HepG2 (cell line): ENCODE data around the gene KIF17. TPM values are rescaled to one million over a fixed set of nuclear protein-coding genes. Genes with fewer than 3 reads are reported as not detected.

ENCODE experiments used
- AGO1 ChIP-seq: fragments of 200-400 bp; formaldehyde crosslinking; IDR thresholded peaks from 2 replicates; pipeline ENCODE4 v1.6.1; 2017; ENCODE audit warnings: mild to moderate bottlenecking, low read depth, low read length, moderate library complexity; ENCODE audit not compliant: poor library complexity, severe bottlenecking
- KMT2A ChIP-seq: sonication (generic); formaldehyde crosslinking; IDR thresholded peaks from 2 replicates; pipeline ENCODE4 v1.4.0; 2020; ENCODE audit warnings: missing genetic modification reagents
- MYC ChIP-seq: sonication (generic); formaldehyde crosslinking; IDR thresholded peaks from 2 replicates; pipeline ENCODE4 v1.9.0; 2021; ENCODE audit warnings: missing genetic modification reagents, borderline replicate concordance
- NONO ChIP-seq, 2 experiments: fragments of 450-650 bp in 1 of 2; sonication (generic) in 1 of 2; formaldehyde crosslinking in 1 of 2; IDR thresholded peaks in 1 of 2; conservative IDR thresholded peaks in 1 of 2; 2 replicates each; pipeline versions ENCODE4 v1.6.1 to v1.8.0; 2017 to 2022; ENCODE audit warnings: mild to moderate bottlenecking in 1 of 2, missing genetic modification reagents in 1 of 2, moderate library complexity in 1 of 2
- PTBP1 ChIP-seq: fragments of 200-400 bp; formaldehyde crosslinking; IDR thresholded peaks from 2 replicates; pipeline ENCODE4 v1.6.1; 2018; ENCODE audit warnings: low read length, low read depth; ENCODE audit not compliant: poor library complexity, severe bottlenecking
- SALL1 ChIP-seq: sonication (generic); formaldehyde crosslinking; IDR thresholded peaks from 2 replicates; pipeline ENCODE4 v1.8.0; 2022; ENCODE audit warnings: mild to moderate bottlenecking, missing genetic modification reagents
- TCF7 ChIP-seq: sonication (generic); IDR thresholded peaks from 2 replicates; pipeline ENCODE4 v1.6.1; 2016; ENCODE audit warnings: antibody characterized with exemption, low read depth
- ZNF253 ChIP-seq: sonication (generic); formaldehyde crosslinking; IDR thresholded peaks from 2 replicates; pipeline ENCODE4 v1.8.0; 2022; ENCODE audit warnings: mild to moderate bottlenecking, missing genetic modification reagents, borderline replicate concordance
- ZNF333 ChIP-seq: sonication (generic); formaldehyde crosslinking; IDR thresholded peaks from 2 replicates; pipeline ENCODE4 v1.4.0; 2020; ENCODE audit warnings: mild to moderate bottlenecking, missing genetic modification reagents, borderline replicate concordance
- ZNF749 ChIP-seq: sonication (generic); formaldehyde crosslinking; IDR thresholded peaks from 2 replicates; pipeline ENCODE4 v1.8.0; 2022; ENCODE audit warnings: mild to moderate bottlenecking, missing genetic modification reagents, moderate library complexity, borderline replicate concordance
- ZNF768 ChIP-seq: sonication (generic); formaldehyde crosslinking; IDR thresholded peaks from 2 replicates; pipeline ENCODE4 v1.4.0; 2020; ENCODE audit warnings: missing genetic modification reagents
- ZNF792 ChIP-seq: IDR thresholded peaks from 2 replicates; pipeline ENCODE4 v1.6.1; 2016
- ZSCAN21 ChIP-seq: sonication (generic); formaldehyde crosslinking; IDR thresholded peaks from 2 replicates; pipeline ENCODE4 v1.8.0; 2022; ENCODE audit warnings: mild to moderate bottlenecking, missing genetic modification reagents, moderate library complexity, borderline replicate concordance
- polyA plus RNA-seq, 8 experiments: library from polyadenylated mRNA; depleted of rRNA in 3 of 8; stranded (reverse) in 7 of 8; unstranded in 1 of 8; fragments of >200 nt; fragmentation: Illumina TruSeq in 4 of 8; extraction: Trizol in 4 of 8; gene quantifications; 2 replicates each; pipeline versions ENCODE4 v1.2.1 to v1.2.3, GENCODE V29; 2011 to 2016; ENCODE audit warnings: low read depth in 4 of 8, missing spikeins in 1 of 8, mixed read lengths in 1 of 8; ENCODE audit not compliant: insufficient read depth in 1 of 8
- total RNA-seq, 5 experiments: library from RNA; depleted of rRNA; stranded (reverse); fragments of >200 nt; fragmentation: Illumina TruSeq; extraction: Trizol; gene quantifications; 2 replicates each; pipeline ENCODE4 v1.2.3, GENCODE V29; 2016; ENCODE audit warnings: low read depth in 1 of 5
- TF ChIP-seq, protein P1 (sequence below): sonication (generic); formaldehyde crosslinking; IDR thresholded peaks from 2 replicates; pipeline ENCODE4 v1.9.0; 2021; ENCODE audit warnings: missing genetic modification reagents, mild to moderate bottlenecking, borderline replicate concordance
- TF ChIP-seq, protein P2 (sequence below): sonication (generic); formaldehyde crosslinking; conservative IDR thresholded peaks from 2 replicates; pipeline ENCODE4 v1.4.0; 2020; ENCODE audit warnings: missing genetic modification reagents
- TF ChIP-seq, protein P3 (sequence below), 2 experiments: IDR thresholded peaks; 2 replicates each; pipeline ENCODE4 v1.6.1; 2011 to 2012; ENCODE audit warnings: low read length in 2 of 2, borderline replicate concordance in 1 of 2, low read depth in 1 of 2, mild to moderate bottlenecking in 1 of 2, moderate library complexity in 1 of 2
- TF ChIP-seq, protein P4 (sequence below): sonication (generic); formaldehyde crosslinking; conservative IDR thresholded peaks from 2 replicates; pipeline ENCODE4 v1.4.0; 2020; ENCODE audit warnings: missing genetic modification reagents
- TF ChIP-seq, protein P5 (sequence below): IDR thresholded peaks from 2 replicates; pipeline ENCODE4 v1.6.1; 2016; ENCODE audit warnings: missing compliant biosample characterization, missing genetic modification reagents, borderline replicate concordance

The KIF17 gene
- total and polyA plus RNA-seq, 2 of the 13 experiments (the other 11 are each of a cell fraction or from before 2014, with no cell fraction given) = 0.24 to 0.44 TPM

DNA sequence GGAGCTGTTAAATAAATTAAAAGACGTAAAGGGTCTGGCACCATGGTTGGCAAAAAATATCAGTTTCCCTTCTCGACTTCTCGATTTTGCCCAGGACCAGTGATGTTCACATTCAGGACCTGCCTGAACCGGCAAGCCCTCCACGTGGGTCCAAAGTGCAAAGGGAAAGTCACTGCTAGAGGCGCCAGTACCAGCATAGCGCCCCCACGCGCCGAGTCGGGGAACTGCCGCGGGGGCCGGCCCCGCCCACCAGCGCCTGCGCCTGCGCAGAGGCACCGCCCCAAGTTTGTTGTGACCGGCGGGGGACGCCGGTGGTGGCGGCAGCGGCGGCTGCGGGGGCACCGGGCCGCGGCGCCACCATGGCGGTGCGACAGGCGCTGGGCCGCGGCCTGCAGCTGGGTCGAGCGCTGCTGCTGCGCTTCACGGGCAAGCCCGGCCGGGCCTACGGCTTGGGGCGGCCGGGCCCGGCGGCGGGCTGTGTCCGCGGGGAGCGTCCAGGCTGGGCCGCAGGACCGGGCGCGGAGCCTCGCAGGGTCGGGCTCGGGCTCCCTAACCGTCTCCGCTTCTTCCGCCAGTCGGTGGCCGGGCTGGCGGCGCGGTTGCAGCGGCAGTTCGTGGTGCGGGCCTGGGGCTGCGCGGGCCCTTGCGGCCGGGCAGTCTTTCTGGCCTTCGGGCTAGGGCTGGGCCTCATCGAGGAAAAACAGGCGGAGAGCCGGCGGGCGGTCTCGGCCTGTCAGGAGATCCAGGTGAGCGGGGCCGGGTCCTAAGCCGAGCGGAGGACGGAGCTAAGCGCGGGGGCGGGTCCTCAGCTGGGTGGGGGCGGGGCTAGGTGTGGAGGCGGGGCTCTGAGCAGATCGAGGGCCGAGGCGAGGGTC lies 84.4 kb downstream of the KIF17 start, which contains the start of gene PINK1 (continued):
- TF ChIP-seq, protein P1, sequence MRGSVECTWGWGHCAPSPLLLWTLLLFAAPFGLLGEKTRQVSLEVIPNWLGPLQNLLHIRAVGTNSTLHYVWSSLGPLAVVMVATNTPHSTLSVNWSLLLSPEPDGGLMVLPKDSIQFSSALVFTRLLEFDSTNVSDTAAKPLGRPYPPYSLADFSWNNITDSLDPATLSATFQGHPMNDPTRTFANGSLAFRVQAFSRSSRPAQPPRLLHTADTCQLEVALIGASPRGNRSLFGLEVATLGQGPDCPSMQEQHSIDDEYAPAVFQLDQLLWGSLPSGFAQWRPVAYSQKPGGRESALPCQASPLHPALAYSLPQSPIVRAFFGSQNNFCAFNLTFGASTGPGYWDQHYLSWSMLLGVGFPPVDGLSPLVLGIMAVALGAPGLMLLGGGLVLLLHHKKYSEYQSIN (CRISPR knock-in tag) = no peak
- 0 out of 2 replicates have a peak, but pooled peaks have one; percentile 51 for TF ChIP-seq ZNF333
- no peak for TF ChIP-seq KMT2A (CRISPR knock-in tag)
- no peak for TF ChIP-seq ZNF253
- TF ChIP-seq ZSCAN21 (CRISPR knock-in tag) = no peak
- TF ChIP-seq, protein P2, sequence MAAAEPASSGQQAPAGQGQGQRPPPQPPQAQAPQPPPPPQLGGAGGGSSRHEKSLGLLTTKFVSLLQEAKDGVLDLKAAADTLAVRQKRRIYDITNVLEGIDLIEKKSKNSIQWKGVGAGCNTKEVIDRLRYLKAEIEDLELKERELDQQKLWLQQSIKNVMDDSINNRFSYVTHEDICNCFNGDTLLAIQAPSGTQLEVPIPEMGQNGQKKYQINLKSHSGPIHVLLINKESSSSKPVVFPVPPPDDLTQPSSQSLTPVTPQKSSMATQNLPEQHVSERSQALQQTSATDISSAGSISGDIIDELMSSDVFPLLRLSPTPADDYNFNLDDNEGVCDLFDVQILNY (CRISPR knock-in tag) = no peak
- TF ChIP-seq AGO1 = no peak
- no peak for TF ChIP-seq PTBP1
- peak; percentile 66; the same call in 1 of the 2 replicates for TF ChIP-seq MYC (CRISPR knock-in tag)
- TF ChIP-seq, protein P3, sequence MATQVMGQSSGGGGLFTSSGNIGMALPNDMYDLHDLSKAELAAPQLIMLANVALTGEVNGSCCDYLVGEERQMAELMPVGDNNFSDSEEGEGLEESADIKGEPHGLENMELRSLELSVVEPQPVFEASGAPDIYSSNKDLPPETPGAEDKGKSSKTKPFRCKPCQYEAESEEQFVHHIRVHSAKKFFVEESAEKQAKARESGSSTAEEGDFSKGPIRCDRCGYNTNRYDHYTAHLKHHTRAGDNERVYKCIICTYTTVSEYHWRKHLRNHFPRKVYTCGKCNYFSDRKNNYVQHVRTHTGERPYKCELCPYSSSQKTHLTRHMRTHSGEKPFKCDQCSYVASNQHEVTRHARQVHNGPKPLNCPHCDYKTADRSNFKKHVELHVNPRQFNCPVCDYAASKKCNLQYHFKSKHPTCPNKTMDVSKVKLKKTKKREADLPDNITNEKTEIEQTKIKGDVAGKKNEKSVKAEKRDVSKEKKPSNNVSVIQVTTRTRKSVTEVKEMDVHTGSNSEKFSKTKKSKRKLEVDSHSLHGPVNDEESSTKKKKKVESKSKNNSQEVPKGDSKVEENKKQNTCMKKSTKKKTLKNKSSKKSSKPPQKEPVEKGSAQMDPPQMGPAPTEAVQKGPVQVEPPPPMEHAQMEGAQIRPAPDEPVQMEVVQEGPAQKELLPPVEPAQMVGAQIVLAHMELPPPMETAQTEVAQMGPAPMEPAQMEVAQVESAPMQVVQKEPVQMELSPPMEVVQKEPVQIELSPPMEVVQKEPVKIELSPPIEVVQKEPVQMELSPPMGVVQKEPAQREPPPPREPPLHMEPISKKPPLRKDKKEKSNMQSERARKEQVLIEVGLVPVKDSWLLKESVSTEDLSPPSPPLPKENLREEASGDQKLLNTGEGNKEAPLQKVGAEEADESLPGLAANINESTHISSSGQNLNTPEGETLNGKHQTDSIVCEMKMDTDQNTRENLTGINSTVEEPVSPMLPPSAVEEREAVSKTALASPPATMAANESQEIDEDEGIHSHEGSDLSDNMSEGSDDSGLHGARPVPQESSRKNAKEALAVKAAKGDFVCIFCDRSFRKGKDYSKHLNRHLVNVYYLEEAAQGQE (IDR thresholded peaks at IDR 0.05; ENCODE audit: borderline replicate concordance in 1 of 2, low read depth in 1 of 2, low read length in 2 of 2) = no peak
- no peak for TF ChIP-seq ZNF749 (CRISPR knock-in tag)
- TF ChIP-seq, protein P4, sequence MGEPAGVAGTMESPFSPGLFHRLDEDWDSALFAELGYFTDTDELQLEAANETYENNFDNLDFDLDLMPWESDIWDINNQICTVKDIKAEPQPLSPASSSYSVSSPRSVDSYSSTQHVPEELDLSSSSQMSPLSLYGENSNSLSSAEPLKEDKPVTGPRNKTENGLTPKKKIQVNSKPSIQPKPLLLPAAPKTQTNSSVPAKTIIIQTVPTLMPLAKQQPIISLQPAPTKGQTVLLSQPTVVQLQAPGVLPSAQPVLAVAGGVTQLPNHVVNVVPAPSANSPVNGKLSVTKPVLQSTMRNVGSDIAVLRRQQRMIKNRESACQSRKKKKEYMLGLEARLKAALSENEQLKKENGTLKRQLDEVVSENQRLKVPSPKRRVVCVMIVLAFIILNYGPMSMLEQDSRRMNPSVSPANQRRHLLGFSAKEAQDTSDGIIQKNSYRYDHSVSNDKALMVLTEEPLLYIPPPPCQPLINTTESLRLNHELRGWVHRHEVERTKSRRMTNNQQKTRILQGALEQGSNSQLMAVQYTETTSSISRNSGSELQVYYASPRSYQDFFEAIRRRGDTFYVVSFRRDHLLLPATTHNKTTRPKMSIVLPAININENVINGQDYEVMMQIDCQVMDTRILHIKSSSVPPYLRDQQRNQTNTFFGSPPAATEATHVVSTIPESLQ (CRISPR knock-in tag) = no peak; the same call in 1 of the 2 replicates
- peak; percentile 70; the same call in 1 of the 2 replicates for TF ChIP-seq ZNF792 (CRISPR knock-in tag)
- peak; percentile 24; the same call in 1 of the 2 replicates for TF ChIP-seq ZNF768
- TF ChIP-seq NONO (IDR thresholded peaks at IDR 0.05) = no peak
- TF ChIP-seq NONO (CRISPR knock-in tag; conservative IDR thresholded peaks at IDR 0.05) = no peak; the same call in none of the 2 replicates
- TF ChIP-seq SALL1 (CRISPR knock-in tag) = peak; percentile 66
- TF ChIP-seq, protein P5, sequence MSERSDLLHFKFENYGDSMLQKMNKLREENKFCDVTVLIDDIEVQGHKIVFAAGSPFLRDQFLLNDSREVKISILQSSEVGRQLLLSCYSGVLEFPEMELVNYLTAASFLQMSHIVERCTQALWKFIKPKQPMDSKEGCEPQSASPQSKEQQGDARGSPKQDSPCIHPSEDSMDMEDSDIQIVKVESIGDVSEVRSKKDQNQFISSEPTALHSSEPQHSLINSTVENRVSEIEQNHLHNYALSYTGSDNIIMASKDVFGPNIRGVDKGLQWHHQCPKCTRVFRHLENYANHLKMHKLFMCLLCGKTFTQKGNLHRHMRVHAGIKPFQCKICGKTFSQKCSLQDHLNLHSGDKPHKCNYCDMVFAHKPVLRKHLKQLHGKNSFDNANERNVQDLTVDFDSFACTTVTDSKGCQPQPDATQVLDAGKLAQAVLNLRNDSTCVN (CRISPR knock-in tag) = no peak
- no peak for TF ChIP-seq TCF7
